Anterior cingulate cortex (tissue), 58 donors: ENCODE measurements around the gene MTREX.
A peak's percentile ranks its signal among the peaks of the same experiment; 100 is the strongest.
"Not testable (repeated sequence)": the region's sequence is repeated elsewhere in the genome, so short reads cannot be mapped to it uniquely, and the experiment has no call there.

ENCODE experiments used
- DNase-seq, 58 donors: peaks; one replicate each; lab custom pipeline; 2025; lab: John Stamatoyannopoulos, UW

Gene MTREX

GRCh38 chr5:55307383-55308253 is at the start of gene MTREX, which contains the start of gene DHX29:
MTREX (plus strand) TSS chr5:55307989; CDS start chr5:55308014, 25 bp downstream.
DHX29 (minus strand) TSS chr5:55307694; CDS start chr5:55307573, 121 bp downstream.
- DNase-seq, result peak; percentile 60 to 99 (median 92)

GRCh38 chr5:55258339-55258738 is 49.5 kb upstream of the MTREX start:
- no peak for DNase-seq

GRCh38 chr5:55276771-55277170 is 31.0 kb upstream of the MTREX start:
- DNase-seq, result no peak

GRCh38 chr5:55278778-55279177 is 29.0 kb upstream of the MTREX start:
- no peak for DNase-seq

- no peak for DNase-seq
Observed at GRCh38 chr5:55286411-55286933, 21.3 kb upstream of the MTREX start.

- DNase-seq, result no peak
Observed at GRCh38 chr5:55289808-55290207, 18.0 kb upstream of the MTREX start.

- no peak for DNase-seq
Observed at GRCh38 chr5:55290991-55291390, 16.8 kb upstream of the MTREX start.

- DNase-seq, result no peak
Observed at GRCh38 chr5:55294935-55295334, 12.9 kb upstream of the MTREX start.

GRCh38 chr5:55300890-55301289 is 6.9 kb upstream of the MTREX start:
- no peak for DNase-seq

- DNase-seq, result no peak
Observed at GRCh38 chr5:55303238-55303690, 4.5 kb upstream of the MTREX start.

GRCh38 chr5:55304584-55304983 is 3.2 kb upstream of the MTREX start:
- DNase-seq, result no peak

- no peak for DNase-seq
Observed at GRCh38 chr5:55305345-55305744, 2.4 kb upstream of the MTREX start.

GRCh38 chr5:55306641-55307382 is 977 bp upstream of the MTREX start:
- DNase-seq, result no peak

GRCh38 chr5:55308254-55308836 is 556 bp downstream of the MTREX start:
- DNase-seq, result peak in 4 of 58 donors; percentile 4 to 44 (median 29)

- DNase-seq, result no peak
Observed at GRCh38 chr5:55313870-55314617, 6.3 kb downstream of the MTREX start.

GRCh38 chr5:55316289-55316688 is 8.5 kb downstream of the MTREX start:
- DNase-seq, result no peak

GRCh38 chr5:55316837-55317236 is 9.0 kb downstream of the MTREX start:
- no peak for DNase-seq

GRCh38 chr5:55318237-55318636 is 10.4 kb downstream of the MTREX start:
- not testable (repeated sequence) for DNase-seq

GRCh38 chr5:55319491-55319890 is 11.7 kb downstream of the MTREX start:
- DNase-seq, result no peak

GRCh38 chr5:55320571-55320970 is 12.8 kb downstream of the MTREX start:
- DNase-seq, result no peak
